GM12892 (cell line): ENCODE measurements around the gene ABLIM2.

Experiments
- POLR2A ChIP-seq: IDR thresholded peaks from 2 replicates; pipeline ENCODE4 v1.6.1; 2011; ENCODE audit warnings: low read depth, low read length, control low read depth
- TAF1 ChIP-seq: IDR thresholded peaks from 2 replicates; pipeline ENCODE4 v1.6.1; 2011; ENCODE audit warnings: low read depth, mild to moderate bottlenecking, control low read depth, low read length, borderline replicate concordance

GRCh38 chr4:8098506-8098905 is 60.1 kb downstream of the ABLIM2 start:
- no peak for TF ChIP-seq POLR2A
- TF ChIP-seq TAF1: no peak
